Measurements from ENCODE around the gene GDF7.
"Not testable (repeated sequence)": the region's sequence is repeated elsewhere in the genome, so short reads cannot be mapped to it uniquely, and the experiment has no call there.

The GDF7 gene

DNA sequence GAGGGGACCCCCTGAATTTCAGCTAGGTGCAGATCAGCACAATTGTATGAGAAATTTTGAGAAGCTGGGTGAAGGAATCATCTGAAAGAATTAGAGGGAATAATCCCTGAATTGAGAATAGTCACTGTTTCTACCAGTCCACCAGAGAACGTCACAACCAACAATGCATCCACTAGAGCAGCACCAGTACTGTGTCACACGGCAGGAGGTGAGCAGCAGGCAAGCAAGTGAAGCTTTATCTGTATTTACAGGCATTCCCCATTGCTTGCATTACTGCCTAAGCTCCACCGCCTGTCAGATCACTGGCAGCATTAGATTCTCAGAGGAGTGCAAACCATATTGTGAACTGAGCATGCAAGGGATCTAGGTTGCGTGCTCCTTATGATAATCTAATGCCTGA, 40.7 kb downstream of the GDF7 start:
- DNase-seq (no peak), ATAC-seq (replicated peaks) (no peak)
- Mint-ChIP-seq H3K4me3 (no peak overlapping the region), H3K27me3 (no peaks in the 10 kb centered on the region), H3K36me3 (ENCODE audit: insufficient read depth) (no peaks in the 10 kb centered on the region), H3K27ac (no peak overlapping the region), H3K4me1 (ENCODE audit: low read depth in 2 of 2) (peaks cover 2 to 12% of the 10 kb centered on the region in 2 donors), H3K9me3 (no peaks in the 10 kb centered on the region)

DNA sequence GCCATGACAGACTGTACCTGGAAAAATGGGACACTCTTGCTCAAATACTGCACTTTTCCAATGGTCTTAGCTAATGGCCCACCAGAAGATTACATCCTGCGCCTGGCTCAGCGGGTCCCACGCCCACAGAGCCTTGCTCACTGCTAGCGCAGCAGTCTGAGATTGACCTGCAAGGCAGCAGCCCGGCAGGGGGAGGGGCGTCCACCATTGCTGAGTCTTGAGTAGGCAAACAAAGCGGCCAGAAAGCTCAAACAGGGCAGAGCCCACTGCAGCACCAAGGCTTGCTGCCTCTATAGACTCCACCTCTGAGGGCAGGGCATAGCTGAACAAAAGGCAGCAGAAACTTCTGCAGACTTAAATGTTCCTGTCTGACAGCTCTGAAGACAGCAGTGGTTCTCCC, 44.7 kb downstream of the GDF7 start:
- ATAC-seq (replicated peaks); H3K4me3 Mint-ChIP-seq; H3K27ac Mint-ChIP-seq; DNase-seq; H3K27me3 Mint-ChIP-seq; H3K36me3 Mint-ChIP-seq (ENCODE audit: insufficient read depth); H3K9me3 Mint-ChIP-seq: not testable (repeated sequence)
- H3K4me1 Mint-ChIP-seq (ENCODE audit: low read depth in 2 of 2): peaks cover 19 to 20% of the 10 kb centered on the region in 2 donors

DNA sequence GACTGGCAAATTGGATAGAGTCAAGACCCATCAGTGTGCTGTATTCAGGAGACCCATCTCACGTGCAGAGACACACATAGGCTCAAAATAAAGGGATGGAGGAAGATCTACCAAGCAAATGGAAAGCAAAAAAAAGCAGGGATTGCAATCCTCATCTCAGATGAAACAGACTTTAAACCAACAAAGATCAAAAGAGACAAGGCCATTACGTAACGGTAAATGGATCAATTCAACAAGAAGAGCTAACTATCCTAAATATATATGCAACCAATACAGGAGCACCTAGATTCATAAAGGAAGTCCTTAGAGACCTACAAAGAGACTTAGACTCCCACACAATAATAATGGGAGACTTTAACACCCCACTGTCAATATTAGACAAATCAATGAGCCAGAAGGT, 46.6 kb downstream of the GDF7 start:
- peaks cover 16 to 20% of the 10 kb centered on the region in 2 donors for H3K4me1 Mint-ChIP-seq (ENCODE audit: low read depth in 2 of 2)
- not testable (repeated sequence) for H3K9me3 Mint-ChIP-seq; ATAC-seq (replicated peaks); H3K27me3 Mint-ChIP-seq; H3K4me3 Mint-ChIP-seq; DNase-seq; H3K36me3 Mint-ChIP-seq (ENCODE audit: insufficient read depth); H3K27ac Mint-ChIP-seq

DNA sequence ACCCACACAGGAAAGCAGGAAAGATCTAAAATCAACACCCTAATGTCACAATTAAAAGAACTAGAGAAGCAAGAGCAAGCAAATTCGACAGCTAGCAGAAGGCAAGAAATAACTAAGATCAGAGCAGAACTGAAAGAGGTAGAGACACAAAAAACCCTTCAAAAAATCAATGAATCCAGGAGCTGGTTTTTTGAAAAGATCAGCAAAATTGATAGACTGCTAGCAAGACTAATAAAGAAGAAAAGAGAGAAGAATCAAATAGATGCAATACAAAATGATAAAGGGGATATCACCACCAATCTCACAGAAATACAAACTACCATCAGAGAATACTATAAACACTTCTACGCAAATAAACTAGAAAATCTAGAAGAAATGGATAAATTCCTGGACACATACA, 47.5 kb downstream of the GDF7 start:
- not testable (repeated sequence) for H3K9me3 Mint-ChIP-seq; DNase-seq; H3K27ac Mint-ChIP-seq; ATAC-seq (replicated peaks); H3K36me3 Mint-ChIP-seq (ENCODE audit: insufficient read depth); H3K27me3 Mint-ChIP-seq; H3K4me3 Mint-ChIP-seq
- H3K4me1 Mint-ChIP-seq (ENCODE audit: low read depth in 2 of 2): peaks cover 16 to 20% of the 10 kb centered on the region in 2 donors

DNA sequence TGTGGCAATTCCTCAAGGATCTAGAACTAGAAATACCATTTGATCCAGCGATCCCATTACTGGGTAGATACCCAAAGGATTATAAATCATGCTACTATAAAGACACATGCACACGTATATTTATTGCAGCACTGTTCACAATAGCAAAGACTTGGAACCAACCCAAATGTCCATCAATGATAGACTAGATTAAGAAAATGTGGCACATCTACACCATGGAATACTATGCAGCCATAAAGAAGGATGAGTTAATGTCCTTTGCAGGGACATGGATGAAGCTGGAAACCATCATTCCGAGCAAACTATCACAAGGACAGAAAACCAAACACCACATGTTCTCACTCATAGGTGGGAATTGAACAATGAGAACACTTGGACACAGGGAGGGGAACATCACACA, 49.2 kb downstream of the GDF7 start:
- H3K27ac Mint-ChIP-seq; ATAC-seq (replicated peaks); H3K36me3 Mint-ChIP-seq (ENCODE audit: insufficient read depth); H3K9me3 Mint-ChIP-seq; H3K27me3 Mint-ChIP-seq; H3K4me3 Mint-ChIP-seq; DNase-seq: not testable (repeated sequence)
- H3K4me1 Mint-ChIP-seq (ENCODE audit: low read depth in 2 of 2): peaks cover 10 to 26% of the 10 kb centered on the region in 2 donors

DNA sequence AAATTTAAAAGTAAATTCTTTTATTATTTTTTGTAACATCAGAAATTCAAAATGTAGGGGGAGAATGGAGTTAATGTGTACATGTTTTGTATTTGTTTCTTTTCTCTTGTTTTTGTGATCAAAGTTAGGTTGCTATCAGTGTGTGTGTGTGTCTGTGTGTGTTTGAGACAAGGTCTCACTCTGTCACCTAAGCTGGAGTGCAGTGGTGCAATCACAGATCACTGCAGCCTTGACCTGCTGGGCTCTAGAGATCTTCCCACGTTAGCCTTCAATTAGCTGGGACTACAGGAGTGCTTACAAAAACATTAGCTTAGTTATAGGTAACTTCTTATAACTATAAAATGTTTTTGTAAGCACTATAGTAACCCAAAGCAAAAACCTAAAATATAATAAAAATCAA, 50.7 kb downstream of the GDF7 start:
- ATAC-seq (replicated peaks) (no peak), DNase-seq (no peak)
- H3K36me3 Mint-ChIP-seq (ENCODE audit: insufficient read depth): peaks cover 2% of the 10 kb centered on the region
- H3K27ac Mint-ChIP-seq: no peak overlapping the region
- no peaks in the 10 kb centered on the region for H3K9me3 Mint-ChIP-seq
- H3K27me3 Mint-ChIP-seq: no peaks in the 10 kb centered on the region
- H3K4me1 Mint-ChIP-seq (ENCODE audit: low read depth in 2 of 2): peaks cover 9 to 23% of the 10 kb centered on the region in 2 donors
- H3K4me3 Mint-ChIP-seq: no peak overlapping the region

DNA sequence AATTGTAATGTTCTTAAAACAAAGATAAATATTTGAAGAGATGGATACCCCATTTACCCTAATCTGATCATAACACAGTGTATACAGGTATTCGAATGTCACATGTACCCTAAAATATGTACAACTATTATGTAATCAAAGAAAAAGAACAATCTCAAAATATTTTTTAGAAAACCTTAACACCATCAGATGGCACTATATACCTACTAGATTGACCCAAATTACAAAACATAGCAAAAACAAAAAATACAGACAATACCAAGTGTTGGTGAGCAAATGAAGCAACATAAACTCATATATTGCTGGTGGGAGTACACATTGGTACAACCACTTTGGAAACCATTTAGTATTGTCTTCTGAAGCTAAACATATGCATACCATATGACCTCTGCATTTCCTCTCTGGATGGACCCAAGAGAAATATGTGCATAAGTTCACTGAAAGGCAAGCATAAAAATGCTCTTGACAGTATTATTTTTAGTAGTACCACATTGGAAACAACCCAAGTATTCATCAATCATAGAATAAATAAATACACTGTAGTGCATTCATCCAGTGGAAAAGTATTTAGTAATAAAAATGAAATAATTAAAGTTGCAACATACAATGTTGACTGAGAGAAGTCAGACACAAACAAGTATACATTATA, 55.8 kb downstream of the GDF7 start:
- ATAC-seq (replicated peaks): no peak
- Mint-ChIP-seq H3K27ac (no peak overlapping the region), H3K9me3 (no peaks in the 10 kb centered on the region), H3K27me3 (no peaks in the 10 kb centered on the region), H3K4me1 (ENCODE audit: low read depth in 2 of 2) (peaks cover 2 to 6% of the 10 kb centered on the region in 2 donors), H3K36me3 (ENCODE audit: insufficient read depth) (peaks cover 2% of the 10 kb centered on the region), H3K4me3 (no peak overlapping the region)
- DNase-seq: no peak

DNA sequence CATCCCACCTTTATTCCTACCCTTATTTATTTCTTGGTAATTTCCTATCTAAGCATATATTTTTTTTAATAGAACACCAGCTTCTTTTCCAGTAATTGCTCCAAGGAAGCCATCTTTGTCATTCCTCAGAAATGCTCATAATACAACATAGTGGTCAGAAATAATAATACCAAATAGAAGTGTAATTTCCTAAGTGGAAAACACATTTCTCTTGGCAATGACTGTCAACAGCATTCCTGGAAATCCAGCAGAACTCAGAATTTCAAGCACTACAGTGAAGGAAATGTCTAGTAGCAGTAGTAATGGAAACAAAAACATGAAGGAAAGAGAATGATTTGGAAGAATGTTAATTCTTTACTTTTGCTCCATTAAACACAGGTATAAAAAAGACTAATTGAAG, 56.6 kb downstream of the GDF7 start:
- Mint-ChIP-seq H3K4me1 (ENCODE audit: low read depth in 2 of 2) (peaks cover 2 to 6% of the 10 kb centered on the region in 2 donors), H3K27me3 (no peaks in the 10 kb centered on the region), H3K27ac (no peak overlapping the region), H3K4me3 (no peak overlapping the region), H3K9me3 (no peaks in the 10 kb centered on the region), H3K36me3 (ENCODE audit: insufficient read depth) (no peaks in the 10 kb centered on the region)
- DNase-seq (no peak), ATAC-seq (replicated peaks) (no peak)

DNA sequence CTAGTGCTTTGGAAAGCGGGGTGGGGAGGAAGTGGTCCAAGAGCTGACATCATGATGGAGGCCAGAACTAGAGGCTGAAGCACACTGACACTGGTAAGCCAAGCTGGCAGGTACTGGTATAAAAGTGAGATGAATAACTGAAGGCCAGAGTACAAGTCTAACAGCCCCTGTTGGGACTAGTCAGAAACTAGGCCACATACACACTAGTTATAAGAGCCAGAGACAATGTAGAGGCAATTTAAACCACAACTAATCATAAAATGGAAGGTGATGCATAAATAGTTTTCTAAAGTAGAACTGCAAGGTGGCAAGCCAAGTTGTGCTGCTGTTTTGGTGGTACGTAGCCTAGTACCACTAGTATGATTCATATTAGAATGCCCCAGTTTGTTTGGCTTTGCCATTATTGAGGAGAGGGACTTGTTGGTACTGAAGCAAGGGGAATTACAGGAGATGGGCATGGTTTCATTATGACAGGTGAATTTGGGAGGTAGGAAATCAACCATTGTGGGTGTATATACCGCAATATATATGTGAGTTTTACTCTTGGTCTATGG, 57.6 kb downstream of the GDF7 start:
- Mint-ChIP-seq H3K36me3 (ENCODE audit: insufficient read depth) (no peaks in the 10 kb centered on the region), H3K4me3 (no peak overlapping the region), H3K4me1 (ENCODE audit: low read depth in 2 of 2) (peaks cover 2 to 6% of the 10 kb centered on the region in 2 donors), H3K27ac (no peak overlapping the region), H3K9me3 (no peaks in the 10 kb centered on the region), H3K27me3 (no peaks in the 10 kb centered on the region)
- DNase-seq (no peak), ATAC-seq (replicated peaks) (no peak)

DNA sequence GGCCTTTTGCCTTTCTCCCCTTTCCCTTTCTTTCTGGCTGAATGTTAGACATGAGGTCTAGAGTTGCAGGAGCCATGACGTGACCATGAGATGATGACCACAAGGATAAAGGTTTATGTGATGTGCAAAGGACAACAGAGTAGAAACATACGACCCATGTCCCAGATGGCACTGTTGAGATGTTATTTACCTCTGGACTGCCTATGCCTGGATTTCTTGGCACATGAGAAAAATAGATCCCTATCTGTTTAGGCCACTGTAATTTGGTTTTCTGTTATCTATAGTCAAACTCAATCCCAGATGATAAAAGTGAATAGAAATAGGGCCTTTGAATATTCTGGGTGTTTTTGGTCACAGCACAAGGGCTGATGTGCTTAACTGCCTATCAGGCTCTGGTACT, 58.8 kb downstream of the GDF7 start:
- H3K27ac Mint-ChIP-seq: no peak overlapping the region
- DNase-seq (no peak), ATAC-seq (replicated peaks) (no peak)
- H3K4me1 Mint-ChIP-seq (ENCODE audit: low read depth in 2 of 2): peaks cover 0 to 2% of the 10 kb centered on the region in 2 donors
- no peaks in the 10 kb centered on the region for H3K27me3 Mint-ChIP-seq
- no peaks in the 10 kb centered on the region for H3K9me3 Mint-ChIP-seq
- H3K36me3 Mint-ChIP-seq (ENCODE audit: insufficient read depth): no peaks in the 10 kb centered on the region
- H3K4me3 Mint-ChIP-seq: no peak overlapping the region

DNA sequence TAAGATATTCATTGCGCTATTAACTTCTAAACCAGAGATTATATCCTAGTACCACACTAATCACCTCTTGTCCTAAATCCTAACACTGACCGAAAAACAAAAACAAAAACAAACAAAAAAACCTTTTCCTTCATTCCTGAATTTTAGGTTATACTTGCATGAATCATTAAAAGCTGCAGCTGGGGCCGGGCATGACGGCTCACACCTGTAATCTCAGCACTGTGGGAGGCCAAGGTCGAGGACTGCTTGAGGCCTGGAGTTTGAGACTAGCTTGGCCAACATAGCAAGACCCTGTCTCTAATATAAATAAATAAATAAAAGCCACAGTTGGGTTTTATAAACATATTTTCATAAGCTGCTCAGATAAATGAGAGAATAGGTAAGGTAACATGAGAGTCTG, 60.0 kb downstream of the GDF7 start:
- DNase-seq: no peak
- ATAC-seq (replicated peaks): no peak
- no peaks in the 10 kb centered on the region for H3K27me3 Mint-ChIP-seq
- H3K9me3 Mint-ChIP-seq: no peaks in the 10 kb centered on the region
- H3K4me1 Mint-ChIP-seq (ENCODE audit: low read depth in 2 of 2): no peaks in the 10 kb centered on the region
- H3K27ac Mint-ChIP-seq: no peak overlapping the region
- H3K4me3 Mint-ChIP-seq: no peak overlapping the region
- no peaks in the 10 kb centered on the region for H3K36me3 Mint-ChIP-seq (ENCODE audit: insufficient read depth)

DNA sequence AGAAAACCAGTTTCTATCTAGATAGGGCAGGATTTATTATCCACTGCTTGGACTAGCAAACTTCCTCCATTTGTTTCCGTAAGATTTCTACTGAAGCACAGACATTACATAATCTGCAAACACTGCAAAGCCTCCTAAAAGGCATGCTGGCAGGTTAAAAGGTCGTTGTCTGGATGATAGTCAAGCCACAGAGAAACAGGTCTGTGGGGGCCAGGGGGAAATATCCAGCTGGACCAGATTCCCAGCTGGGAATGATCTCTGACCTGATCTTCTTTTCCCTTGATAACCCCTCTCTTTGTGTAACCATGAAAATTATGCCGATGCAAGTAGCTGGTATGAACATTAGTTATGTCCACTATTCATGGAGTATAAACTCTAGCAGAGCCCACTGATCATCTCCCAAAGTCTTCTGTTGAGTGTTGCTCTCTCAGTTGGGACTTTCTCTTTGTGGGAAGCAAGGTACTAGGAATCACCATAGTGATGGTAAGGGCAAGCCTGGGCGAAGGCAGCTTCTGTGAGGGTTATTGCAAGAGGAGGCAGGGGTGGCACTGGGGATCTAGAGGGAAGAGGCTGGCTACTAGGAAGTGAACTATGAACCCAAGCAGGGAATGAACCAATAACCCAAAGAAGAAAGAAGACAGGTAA, 61.3 kb downstream of the GDF7 start:
- Mint-ChIP-seq H3K27ac (no peak overlapping the region), H3K4me3 (no peak overlapping the region), H3K4me1 (ENCODE audit: low read depth in 2 of 2) (no peaks in the 10 kb centered on the region), H3K27me3 (no peaks in the 10 kb centered on the region), H3K36me3 (ENCODE audit: insufficient read depth) (no peaks in the 10 kb centered on the region), H3K9me3 (no peaks in the 10 kb centered on the region)
- ATAC-seq (replicated peaks): no peak
- DNase-seq: no peak
